Kidney epithelial cell (primary cell): ENCODE results near the gene IL1RAPL1. TPM values are rescaled to one million over a fixed set of nuclear protein-coding genes. Genes with fewer than 3 reads are reported as not detected.

Source experiments
- DNase-seq: peaks from one replicate; pipeline ENCODE4 v3.0.0-alpha.2; 2010; ENCODE audit warnings: low read depth
- H3K27me3 ChIP-seq: 2 replicates; pipeline ENCODE4 v1.6.0; 2011; ENCODE audit warnings: low read length; ENCODE audit not compliant: control insufficient read depth, insufficient read depth
- H3K36me3 ChIP-seq: 2 replicates; pipeline ENCODE4 v1.5.1; 2011; ENCODE audit warnings: low read length; ENCODE audit not compliant: control insufficient read depth, insufficient read depth
- H3K4me3 ChIP-seq: 2 replicates; pipeline ENCODE4 v1.5.1; 2011; ENCODE audit warnings: low read depth, mild to moderate bottlenecking, control low read depth, low read length
- total RNA-seq: library from RNA; depleted of rRNA; stranded (reverse); fragments of >200 nt; gene quantifications from 2 replicates; pipeline ENCODE4 v1.2.3, GENCODE V29; 2015
- TF ChIP-seq, protein P1 (sequence below): IDR thresholded peaks from 2 replicates; pipeline ENCODE4 v1.5.1; 2011; ENCODE audit warnings: mild to moderate bottlenecking, moderate library complexity, low read length, control low read depth, inconsistent platforms; ENCODE audit not compliant: insufficient read depth, poor library complexity, severe bottlenecking

Gene IL1RAPL1
- total RNA-seq, 1 donor from 2014 or later: not detected

DNA sequence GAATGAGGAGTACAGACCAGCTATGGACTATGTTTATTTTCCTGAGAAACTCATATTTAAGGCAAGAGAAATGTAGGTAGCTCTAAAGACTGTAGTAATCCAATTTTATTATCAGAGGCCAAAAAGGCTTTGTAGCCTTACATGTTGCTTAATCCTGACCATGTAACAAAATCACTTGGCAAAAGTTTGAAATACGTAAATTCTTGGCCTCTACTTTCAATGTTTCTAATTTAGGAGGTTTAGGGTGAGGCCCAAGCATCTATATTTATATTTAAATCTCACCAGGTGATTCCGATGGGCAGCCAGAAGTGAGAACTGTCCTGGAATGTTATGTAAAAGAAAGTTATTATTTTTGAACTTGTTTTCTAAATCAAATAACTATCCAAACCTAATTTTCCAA, 289.7 kb downstream of the IL1RAPL1 start:
- Histone ChIP-seq H3K27me3 (no peaks in the 10 kb centered on the region), H3K36me3 (no peaks in the 10 kb centered on the region), H3K4me3 (no peak overlapping the region)
- no peak for DNase-seq
- TF ChIP-seq, protein P1, sequence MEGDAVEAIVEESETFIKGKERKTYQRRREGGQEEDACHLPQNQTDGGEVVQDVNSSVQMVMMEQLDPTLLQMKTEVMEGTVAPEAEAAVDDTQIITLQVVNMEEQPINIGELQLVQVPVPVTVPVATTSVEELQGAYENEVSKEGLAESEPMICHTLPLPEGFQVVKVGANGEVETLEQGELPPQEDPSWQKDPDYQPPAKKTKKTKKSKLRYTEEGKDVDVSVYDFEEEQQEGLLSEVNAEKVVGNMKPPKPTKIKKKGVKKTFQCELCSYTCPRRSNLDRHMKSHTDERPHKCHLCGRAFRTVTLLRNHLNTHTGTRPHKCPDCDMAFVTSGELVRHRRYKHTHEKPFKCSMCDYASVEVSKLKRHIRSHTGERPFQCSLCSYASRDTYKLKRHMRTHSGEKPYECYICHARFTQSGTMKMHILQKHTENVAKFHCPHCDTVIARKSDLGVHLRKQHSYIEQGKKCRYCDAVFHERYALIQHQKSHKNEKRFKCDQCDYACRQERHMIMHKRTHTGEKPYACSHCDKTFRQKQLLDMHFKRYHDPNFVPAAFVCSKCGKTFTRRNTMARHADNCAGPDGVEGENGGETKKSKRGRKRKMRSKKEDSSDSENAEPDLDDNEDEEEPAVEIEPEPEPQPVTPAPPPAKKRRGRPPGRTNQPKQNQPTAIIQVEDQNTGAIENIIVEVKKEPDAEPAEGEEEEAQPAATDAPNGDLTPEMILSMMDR: no peak

DNA sequence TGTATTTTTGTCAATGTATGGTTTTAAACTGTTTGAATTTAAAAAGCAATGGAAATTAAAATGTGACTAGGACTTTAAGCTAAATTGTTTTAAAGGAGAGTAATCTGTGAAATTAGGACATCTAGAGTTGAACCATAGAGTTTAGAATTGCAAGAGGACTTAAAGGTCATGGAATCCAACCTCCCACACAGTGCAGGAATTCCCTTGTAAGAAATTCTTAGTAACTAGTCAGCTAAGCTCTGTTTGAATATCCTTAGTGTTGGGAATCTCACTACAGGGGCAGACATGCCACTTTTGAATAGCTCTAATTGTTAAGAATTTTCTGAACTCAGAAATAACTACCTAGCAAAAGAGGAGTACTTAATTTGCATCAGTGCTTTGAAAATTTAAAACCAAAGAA, 292.9 kb downstream of the IL1RAPL1 start:
- no peaks in the 10 kb centered on the region for H3K27me3 ChIP-seq
- DNase-seq: no peak
- TF ChIP-seq, protein P1: no peak
- no peaks in the 10 kb centered on the region for H3K36me3 ChIP-seq
- H3K4me3 ChIP-seq: no peak overlapping the region

DNA sequence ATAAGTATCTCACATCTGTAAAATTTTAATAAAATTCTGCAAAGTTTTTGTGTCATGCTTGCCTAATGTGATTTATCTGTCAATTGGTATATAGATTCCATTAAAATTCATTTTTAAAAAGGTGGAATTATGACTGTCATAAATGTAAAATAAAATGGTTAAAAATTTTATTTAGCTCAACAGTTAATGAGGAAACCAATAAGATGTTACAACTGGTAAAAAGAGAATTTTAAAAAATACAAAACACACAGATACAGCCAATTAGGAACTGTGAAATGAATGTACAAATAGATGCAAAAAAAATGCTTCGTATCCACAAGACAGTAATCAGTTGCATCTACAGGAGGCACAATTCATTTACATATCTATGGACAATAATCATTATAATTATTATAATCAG, 297.6 kb downstream of the IL1RAPL1 start:
- DNase-seq: no peak
- H3K4me3 ChIP-seq: no peak overlapping the region
- H3K27me3 ChIP-seq: no peaks in the 10 kb centered on the region
- H3K36me3 ChIP-seq: no peaks in the 10 kb centered on the region
- TF ChIP-seq, protein P1: no peak

GRCh38 chrX:28888416-28888815, 301.2 kb downstream of the IL1RAPL1 start:
- DNase-seq: no peak
- TF ChIP-seq, protein P1: no peak
- no peaks in the 10 kb centered on the region for H3K36me3 ChIP-seq

DNA sequence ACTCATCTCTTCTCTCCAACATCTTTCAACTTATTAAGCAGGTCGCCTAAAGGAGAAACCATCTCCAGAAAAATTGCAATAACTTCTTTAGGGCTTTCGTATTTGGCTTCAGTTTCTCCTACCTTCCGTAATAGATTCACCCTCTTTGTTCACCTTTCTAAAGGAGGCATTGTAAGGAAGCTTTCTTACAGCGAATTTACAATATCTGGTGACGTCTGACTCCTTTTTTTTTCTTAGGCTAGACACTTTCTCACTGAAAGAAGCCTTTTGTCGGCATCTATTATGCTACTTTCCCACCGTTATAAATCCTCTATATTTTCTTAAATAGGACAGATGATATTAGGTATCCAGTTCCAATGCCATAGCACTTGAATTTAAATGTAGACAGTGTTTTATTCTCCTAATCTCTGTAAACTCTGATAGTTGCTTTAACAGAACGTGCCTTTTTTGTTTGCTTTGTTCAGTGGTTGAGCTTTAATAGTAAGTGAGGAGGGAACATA, 302.4 kb downstream of the IL1RAPL1 start:
- DNase-seq: no peak
- TF ChIP-seq, protein P1: no peak
- no peak overlapping the region for H3K4me3 ChIP-seq
- no peaks in the 10 kb centered on the region for H3K36me3 ChIP-seq
- no peaks in the 10 kb centered on the region for H3K27me3 ChIP-seq

More at GRCh38 chrX:28888416-28888815, 301.2 kb downstream of the IL1RAPL1 start:
- Histone ChIP-seq H3K4me3 (no peak overlapping the region), H3K27me3 (no peaks in the 10 kb centered on the region)

GRCh38 chrX:28901637-28902036, 314.4 kb downstream of the IL1RAPL1 start:
- Histone ChIP-seq H3K36me3 (no peaks in the 10 kb centered on the region), H3K27me3 (no peaks in the 10 kb centered on the region), H3K4me3 (no peak overlapping the region)
- TF ChIP-seq, protein P1: no peak
- no peak for DNase-seq
